IMR-90 (cell line): ENCODE data around the gene NOBOX. TPM values are rescaled to one million over a fixed set of nuclear protein-coding genes. Genes with fewer than 3 reads are reported as not detected.
"Not testable (repeated sequence)": the region's sequence is repeated elsewhere in the genome, so short reads cannot be mapped to it uniquely, and the experiment has no call there.

Source experiments
- ATAC-seq: fragments of 200-7000 bp; cut with Tn5 transposase; 2 replicates; pipeline ENCODE4 v1.9.1; 2020; ENCODE audit warnings: low read depth, mild to moderate bottlenecking, moderate library complexity
- BruUV-seq: library from RNA; stranded (reverse); fragments of 400-500 nt; replicated peaks from 2 replicates; lab custom pipeline; 2021; lab: Mats Ljungman, UMichigan
- CTCF ChIA-PET: fragments of 300-600 bp; formaldehyde crosslinking; extraction: SDS; loops from one replicate; lab custom pipeline; 2021; ENCODE audit warnings: antibody characterized with exemption; lab: Yijun Ruan, JAX
- POLR2A ChIA-PET: fragments of 300-600 bp; sonication (Branson Sonifier 250); formaldehyde crosslinking; loops from one replicate; lab custom pipeline; 2022; ENCODE audit warnings: antibody characterized with exemption; ENCODE audit not compliant: unreplicated experiment; lab: Charles Lee
- DNase-seq: peaks from one replicate; pipeline ENCODE4 v3.0.0; 2013
- H2AFZ ChIP-seq: replicated peaks from 2 replicates; pipeline ENCODE3; 2013; ENCODE audit warnings: low read length, mild to moderate bottlenecking; ENCODE audit not compliant: poor library complexity
- H2AK5ac ChIP-seq: 2 replicates; pipeline ENCODE4 v1.6.1; 2013; ENCODE audit warnings: low read depth, low read length, inconsistent platforms
- H2AK9ac ChIP-seq: replicated peaks from 2 replicates; pipeline ENCODE3; 2013; ENCODE audit warnings: mild to moderate bottlenecking, low read depth, low read length, moderate library complexity; ENCODE audit not compliant: poor library complexity
- H2BK120ac ChIP-seq: 2 replicates; pipeline ENCODE4 v1.6.1; 2013; ENCODE audit warnings: low read depth, low read length, inconsistent platforms
- H2BK15ac ChIP-seq: 3 replicates; pipeline ENCODE4 v1.6.1; 2013; ENCODE audit warnings: low read depth, low read length, inconsistent platforms
- H2BK20ac ChIP-seq: 2 replicates; pipeline ENCODE4 v1.6.1; 2013; ENCODE audit warnings: low read depth, mild to moderate bottlenecking, inconsistent platforms, low read length, moderate library complexity
- H2BK5ac ChIP-seq: 2 replicates; pipeline ENCODE4 v1.6.1; 2013; ENCODE audit warnings: mild to moderate bottlenecking, low read depth, low read length, inconsistent platforms; ENCODE audit not compliant: poor library complexity, severe bottlenecking
- H3K14ac ChIP-seq: replicated peaks from 2 replicates; pipeline ENCODE4 v1.6.1; 2013; ENCODE audit warnings: low read depth, low read length, inconsistent platforms
- H3K18ac ChIP-seq: 2 replicates; pipeline ENCODE4 v1.6.1; 2013; ENCODE audit warnings: low read depth, low read length, control low read depth
- H3K23ac ChIP-seq: 2 replicates; pipeline ENCODE4 v1.6.1; 2013; ENCODE audit warnings: low read depth, low read length, inconsistent platforms
- H3K27ac ChIP-seq: 2 replicates; pipeline ENCODE4 v1.5.1; 2013; ENCODE audit warnings: mild to moderate bottlenecking, control low read depth, low read length; ENCODE audit not compliant: insufficient read depth
- H3K27me3 ChIP-seq: 2 replicates; pipeline ENCODE4 v1.6.1; 2013; ENCODE audit warnings: low read length; ENCODE audit not compliant: control insufficient read depth, insufficient read depth
- H3K36me3 ChIP-seq: 2 replicates; pipeline ENCODE4 v1.6.1; 2013; ENCODE audit warnings: low read length, mixed read lengths; ENCODE audit not compliant: control insufficient read depth, insufficient read depth
- H3K4ac ChIP-seq: 2 replicates; pipeline ENCODE4 v1.6.1; 2013; ENCODE audit warnings: low read depth, low read length, inconsistent platforms
- H3K4me1 ChIP-seq: 2 replicates; pipeline ENCODE4 v1.6.1; 2013; ENCODE audit warnings: low read length, mixed read lengths; ENCODE audit not compliant: control insufficient read depth, insufficient read depth
- H3K4me2 ChIP-seq: 2 replicates; pipeline ENCODE4 v1.6.1; 2013; ENCODE audit warnings: low read depth, mild to moderate bottlenecking, control low read depth, low read length, moderate library complexity
- H3K4me3 ChIP-seq: 2 replicates; pipeline ENCODE4 v1.5.1; 2013; ENCODE audit warnings: low read depth, mild to moderate bottlenecking, control low read depth, low read length, moderate library complexity; ENCODE audit not compliant: insufficient read depth
- H3K56ac ChIP-seq: 2 replicates; pipeline ENCODE4 v1.6.1; 2013; ENCODE audit warnings: low read length, inconsistent platforms; ENCODE audit not compliant: insufficient read depth; ENCODE audit errors: extremely low read depth
- H3K79me1 ChIP-seq, 2 experiments: 2 replicates each; pipeline ENCODE4 v1.6.1; 2013; ENCODE audit warnings: low read length in 2 of 2, inconsistent platforms in 1 of 2, low read depth in 1 of 2
- H3K9ac ChIP-seq: 2 replicates; pipeline ENCODE4 v1.6.1; 2013; ENCODE audit warnings: low read depth, low read length, control low read depth
- H3K9me1 ChIP-seq: 2 replicates; pipeline ENCODE4 v1.6.1; 2013; ENCODE audit warnings: low read length, inconsistent platforms; ENCODE audit not compliant: insufficient read depth
- H3K9me3 ChIP-seq: 2 replicates; pipeline ENCODE4 v1.6.1; 2013; ENCODE audit warnings: low read length; ENCODE audit not compliant: control insufficient read depth, insufficient read depth
- H4K20me1 ChIP-seq: 2 replicates; pipeline ENCODE4 v1.6.1; 2013; ENCODE audit warnings: low read length, inconsistent platforms; ENCODE audit not compliant: insufficient read depth
- H4K5ac ChIP-seq: 2 replicates; pipeline ENCODE4 v1.6.1; 2013; ENCODE audit warnings: mild to moderate bottlenecking, low read depth, low read length, control low read depth
- H4K8ac ChIP-seq, 2 experiments: 2 replicates each; pipeline ENCODE4 v1.6.1; 2013; ENCODE audit warnings: low read depth in 2 of 2, low read length in 2 of 2, control low read depth in 1 of 2, inconsistent platforms in 1 of 2
- H4K91ac ChIP-seq: 2 replicates; pipeline ENCODE4 v1.6.1; 2013; ENCODE audit warnings: low read depth, low read length, inconsistent platforms; ENCODE audit not compliant: insufficient read depth
- WGBS, 2 experiments: methylation state at CpG; one replicate each; pipeline versions ENCODE4 v1.1.5 to v1.1.7; 2013; ENCODE audit warnings: missing lambda C conversion rate in 2 of 2; ENCODE audit not compliant: insufficient read length in 1 of 2; ENCODE audit errors: extremely low coverage in 2 of 2; 5-methylcytosine and 5-hydroxymethylcytosine counted together
- dilution Hi-C: fragments of 300-500 bp; cut with HindIII; formaldehyde crosslinking; loops from one replicate; pipeline ENCODE4 v1.14.3; 2018; ENCODE audit warnings: low sequenced_read_pairs; ENCODE audit not compliant: unreplicated experiment
- in situ Hi-C: fragments of 300-500 bp; cut with MboI; formaldehyde crosslinking; loops from 3 replicates; pipeline ENCODE4 v1.14.3; 2019; ENCODE audit warnings: low sequenced_read_pairs, inconsistent platforms, mixed read lengths
- intact Hi-C: fragments of 100-400 bp; cut with micrococcal nuclease; formaldehyde crosslinking; loops from 2 replicates; pipeline ENCODE4 v1.10.0; 2022
- polyA plus RNA-seq, 3 experiments: library from polyadenylated mRNA; depleted of rRNA; stranded (reverse); fragments of >200 nt; gene quantifications; 2 replicates each; pipeline ENCODE4 v1.2.3, GENCODE V29; 2012; ENCODE audit warnings: low replicate concordance in 1 of 3
- total RNA-seq: library from RNA; depleted of rRNA; stranded (reverse); fragments of >200 nt; gene quantifications from 2 replicates; pipeline ENCODE4 v1.2.3, GENCODE V29; 2012

Gene NOBOX
- total and polyA plus RNA-seq, 2 of the 4 experiments (the other 2 are of a cell fraction), result not detected

- BruUV-seq, H2BK120ac ChIP-seq, CTCF ChIA-PET: not testable (repeated sequence)
These were observed 41.4 kb downstream of the NOBOX start for GRCh38 chr7:144362061-144362460.

DNA sequence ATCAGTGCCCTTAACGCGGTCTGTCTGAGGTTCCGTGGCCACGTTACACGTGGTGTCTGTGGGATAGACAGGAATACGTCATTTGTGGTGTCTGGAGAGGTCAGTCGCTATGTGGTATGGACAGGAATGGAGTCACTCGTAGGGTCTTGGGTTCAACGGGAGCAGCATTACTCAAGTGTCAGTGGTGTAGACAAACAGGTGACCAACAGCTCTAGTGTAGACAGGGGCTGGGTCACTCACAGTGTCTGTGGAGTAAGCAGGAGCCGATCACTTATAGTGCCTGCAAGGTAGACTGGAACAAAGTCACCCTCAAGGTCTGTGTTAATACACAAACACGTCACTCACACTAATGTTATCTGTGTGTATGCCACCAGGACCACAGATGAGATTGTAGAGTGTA is 46.6 kb downstream of the NOBOX start:
- H3K18ac ChIP-seq, POLR2A ChIA-PET: not testable (repeated sequence)

More at GRCh38 chr7:144362061-144362460, 41.4 kb downstream of the NOBOX start:
- H2AK9ac ChIP-seq, H3K27ac ChIP-seq, H3K23ac ChIP-seq, H3K4me3 ChIP-seq, DNase-seq, H3K4me1 ChIP-seq, H3K18ac ChIP-seq, H2BK5ac ChIP-seq, POLR2A ChIA-PET, H4K20me1 ChIP-seq, H2AFZ ChIP-seq, H3K79me1 ChIP-seq, H3K4me2 ChIP-seq, H2BK20ac ChIP-seq, H2BK15ac ChIP-seq, H3K9ac ChIP-seq, H4K8ac ChIP-seq, dilution Hi-C loops, H3K14ac ChIP-seq, H3K27me3 ChIP-seq, H3K56ac ChIP-seq, H3K9me3 ChIP-seq, intact Hi-C loops, H3K36me3 ChIP-seq, H4K5ac ChIP-seq, H4K91ac ChIP-seq, H3K4ac ChIP-seq, H3K9me1 ChIP-seq, H2AK5ac ChIP-seq, in situ Hi-C loops, ATAC-seq: not testable (repeated sequence)
- no CpG with 5 or more reads among the region's 3 CpGs for WGBS, 2 experiments

More for the DNA sequence above, 46.6 kb downstream of the NOBOX start:
- H2BK20ac ChIP-seq, H3K9me3 ChIP-seq, H4K8ac ChIP-seq, H3K27me3 ChIP-seq, H3K27ac ChIP-seq, H3K4me1 ChIP-seq, H3K23ac ChIP-seq, ATAC-seq, CTCF ChIA-PET, H2BK120ac ChIP-seq, H4K20me1 ChIP-seq, DNase-seq, H2AK9ac ChIP-seq, dilution Hi-C loops, H3K56ac ChIP-seq, H3K4me2 ChIP-seq, H4K5ac ChIP-seq, H3K4me3 ChIP-seq, H3K36me3 ChIP-seq, H4K91ac ChIP-seq, intact Hi-C loops, H2BK5ac ChIP-seq, H2AFZ ChIP-seq, H2BK15ac ChIP-seq, H3K9me1 ChIP-seq, H3K9ac ChIP-seq, H3K79me1 ChIP-seq, in situ Hi-C loops, H3K4ac ChIP-seq, BruUV-seq, H2AK5ac ChIP-seq, H3K14ac ChIP-seq: not testable (repeated sequence)
- no CpG with 5 or more reads among the region's 11 CpGs for WGBS, 2 experiments
